CD4-positive, CD25-positive, alpha-beta regulatory T cell (primary cell): ENCODE measurements around the gene CLN6. TPM values are rescaled to one million over a fixed set of nuclear protein-coding genes. Genes with fewer than 3 reads are reported as not detected.

Source experiments
- ATAC-seq, 2 donors: fragments of 150-1000 bp; cut with Tn5 transposase; one replicate each; pipeline ENCODE4 v1.10.0; 2021; ENCODE audit warnings: low read depth in 2 of 2, moderate number of reproducible peaks in 2 of 2, moderate library complexity in 1 of 2
- DNase-seq, 3 donors: peaks; one replicate each; pipeline versions ENCODE4 v3.0.0 to v3.0.0-alpha.2; 2012 to 2022; ENCODE audit warnings: mixed read lengths in 1 of 3
- H3K27ac ChIP-seq: one replicate; pipeline ENCODE4 v1.7.0; 2013; ENCODE audit warnings: mild to moderate bottlenecking, low read length; ENCODE audit not compliant: insufficient read depth, poor library complexity, severe bottlenecking
- H3K27me3 ChIP-seq: one replicate; pipeline ENCODE4 v1.7.0; 2013; ENCODE audit warnings: low read length; ENCODE audit not compliant: control insufficient read depth, insufficient read depth
- H3K36me3 ChIP-seq: one replicate; pipeline ENCODE4 v1.7.0; 2013; ENCODE audit warnings: mild to moderate bottlenecking, low read length, moderate library complexity; ENCODE audit not compliant: control insufficient read depth, insufficient read depth
- H3K4me1 ChIP-seq: 2 replicates; pipeline ENCODE4 v1.7.0; 2013; ENCODE audit warnings: mild to moderate bottlenecking, low read length; ENCODE audit not compliant: insufficient read depth, control insufficient read depth, poor library complexity, severe bottlenecking
- H3K4me3 ChIP-seq: one replicate; pipeline ENCODE4 v1.7.0; 2013; ENCODE audit warnings: low read depth, mild to moderate bottlenecking, low read length, moderate library complexity
- H3K9me3 ChIP-seq, 2 experiments: 1 replicate in 1 of 2; 2 replicates in 1 of 2; pipeline ENCODE4 v1.7.0; 2013; ENCODE audit warnings: low read length in 2 of 2, mild to moderate bottlenecking in 1 of 2, moderate library complexity in 1 of 2; ENCODE audit not compliant: control insufficient read depth in 2 of 2
- H3K27ac Mint-ChIP-seq, 3 donors: one replicate each; pipeline ENCODE4 v1.8.0; 2020 to 2022; ENCODE audit warnings: mild to moderate bottlenecking in 3 of 3, mixed read lengths in 3 of 3, moderate library complexity in 2 of 3
- H3K27me3 Mint-ChIP-seq: one replicate; pipeline ENCODE4 v1.8.0; 2022; ENCODE audit warnings: mild to moderate bottlenecking, mixed read lengths
- H3K36me3 Mint-ChIP-seq: one replicate; pipeline ENCODE4 v1.8.0; 2020; ENCODE audit warnings: mixed read lengths
- H3K4me1 Mint-ChIP-seq, 4 donors: one replicate each; pipeline ENCODE4 v1.8.0; 2020 to 2022; ENCODE audit warnings: mixed read lengths in 4 of 4, mild to moderate bottlenecking in 1 of 4
- H3K4me3 Mint-ChIP-seq, 4 donors: one replicate each; pipeline ENCODE4 v1.8.0; 2020 to 2022; ENCODE audit warnings: mild to moderate bottlenecking in 4 of 4, mixed read lengths in 4 of 4, moderate library complexity in 3 of 4
- H3K9me3 Mint-ChIP-seq, 7 donors: one replicate each; pipeline ENCODE4 v1.8.0; 2020 to 2022; ENCODE audit warnings: mixed read lengths in 7 of 7, mild to moderate bottlenecking in 3 of 7, moderate library complexity in 2 of 7
- polyA plus RNA-seq, 4 donors: library from polyadenylated mRNA; unstranded; fragments of 300-500 nt; fragmentation: Illumina TruSeq; gene quantifications; one replicate each; pipeline ENCODE4 v1.2.3, GENCODE V29; 2021
- total RNA-seq: library from RNA; stranded (reverse); gene quantifications from one replicate; pipeline ENCODE4 v1.2.3, GENCODE V29; 2022

Gene CLN6
- total RNA-seq (14.2 TPM), polyA plus RNA-seq (1 to 10 TPM; 1.4 to 1.9 (median 1.5) TPM)

- Mint-ChIP-seq H3K9me3 (no peaks in the 10 kb centered on the region), H3K4me3 (peak within 1 kb of the TSS; percentile 95 to 99 (median 97)), H3K4me1 (peaks cover 7 to 41% (median 29%) of the 10 kb centered on the region in 4 donors), H3K27ac (peak within 1 kb of the TSS; percentile 92 to 95 (median 95)), H3K36me3 (no peaks in the 10 kb centered on the region), H3K27me3 (peaks cover 8% of the 10 kb centered on the region)
- no peaks in the 10 kb centered on the region for H3K27me3 ChIP-seq
- DNase-seq (peak; percentile 76 to 88 (median 83)), ATAC-seq (peak; percentile 85 to 86)
- peaks cover 24% of the 10 kb centered on the region for H3K4me1 ChIP-seq
- peak within 1 kb of the TSS; percentile 77 for H3K27ac ChIP-seq
- H3K36me3 ChIP-seq, result no peaks in the 10 kb centered on the region
- H3K4me3 ChIP-seq, result peak within 1 kb of the TSS; percentile 79
- H3K9me3 ChIP-seq, result no peaks in the 10 kb centered on the region
Observed at GRCh38 chr15:68229386-68230156, at the start of gene CLN6. TSS of gene CLN6 (minus strand) at chr15:68229728. CDS start at chr15:68229584, 144 bp downstream.

- H3K27ac ChIP-seq, result peak overlapping the region; percentile 93
- peak overlapping the region; percentile 91 for H3K4me3 ChIP-seq
- Mint-ChIP-seq H3K27ac (peak overlapping the region; percentile 98), H3K4me1 (peaks cover 28 to 64% (median 46%) of the 10 kb centered on the region in 4 donors), H3K4me3 (peak overlapping the region; percentile 94 to 98 (median 96)), H3K36me3 (peaks cover 7% of the 10 kb centered on the region), H3K27me3 (no peaks in the 10 kb centered on the region), H3K9me3 (no peaks in the 10 kb centered on the region)
- H3K36me3 ChIP-seq, result no peaks in the 10 kb centered on the region
- DNase-seq (peak in 2 of 3 donors; percentile 12 to 16), ATAC-seq (peak in 1 of 2 donors; percentile 10)
- H3K27me3 ChIP-seq, result no peaks in the 10 kb centered on the region
- peaks cover 44% of the 10 kb centered on the region for H3K4me1 ChIP-seq
- no peaks in the 10 kb centered on the region for H3K9me3 ChIP-seq
Observed at GRCh38 chr15:68278595-68279405, 49.3 kb upstream of the CLN6 start.

- H3K27ac ChIP-seq, result peak overlapping the region; percentile 93
- no peaks in the 10 kb centered on the region for H3K27me3 ChIP-seq
- peak in 2 of 3 donors; percentile 68 to 84 for DNase-seq
- no peaks in the 10 kb centered on the region for H3K36me3 ChIP-seq
- Mint-ChIP-seq H3K4me1 (peaks cover 28 to 61% (median 45%) of the 10 kb centered on the region in 4 donors), H3K27ac (peak overlapping the region; percentile 98), H3K4me3 (peak overlapping the region; percentile 94 to 98 (median 96)), H3K9me3 (no peaks in the 10 kb centered on the region), H3K27me3 (no peaks in the 10 kb centered on the region), H3K36me3 (peaks cover 7% of the 10 kb centered on the region)
- peaks cover 41% of the 10 kb centered on the region for H3K4me1 ChIP-seq
- no peak for ATAC-seq
- no peaks in the 10 kb centered on the region for H3K9me3 ChIP-seq
- H3K4me3 ChIP-seq, result peak overlapping the region; percentile 91
Observed at GRCh38 chr15:68278345-68278594, 48.7 kb upstream of the CLN6 start.

GRCh38 chr15:68277603-68278344, 48.2 kb upstream of the CLN6 start, which contains the start of gene FEM1B:
TSS of gene FEM1B (plus strand) at chr15:68277745. CDS start at chr15:68278418, 673 bp downstream.
- DNase-seq, result peak; percentile 79 to 96 (median 91)
- Histone ChIP-seq H3K27me3 (no peaks in the 10 kb centered on the region), H3K4me1 (peaks cover 39% of the 10 kb centered on the region), H3K9me3 (no peaks in the 10 kb centered on the region), H3K36me3 (no peaks in the 10 kb centered on the region), H3K4me3 (peak within 1 kb of the TSS; percentile 91), H3K27ac (peak within 1 kb of the TSS; percentile 93)
- Mint-ChIP-seq H3K4me1 (peaks cover 28 to 58% (median 44%) of the 10 kb centered on the region in 4 donors), H3K36me3 (peaks cover 7% of the 10 kb centered on the region), H3K9me3 (no peaks in the 10 kb centered on the region), H3K4me3 (peak within 1 kb of the TSS; percentile 95 to 98 (median 96)), H3K27ac (peak within 1 kb of the TSS; percentile 98), H3K27me3 (no peaks in the 10 kb centered on the region)
- ATAC-seq, result peak; percentile 76 to 77

GRCh38 chr15:68277131-68277602, 47.6 kb upstream of the CLN6 start:
- Mint-ChIP-seq H3K36me3 (peaks cover 7% of the 10 kb centered on the region), H3K27ac (peak overlapping the region; percentile 97 to 98 (median 98)), H3K4me1 (peaks cover 23 to 53% (median 40%) of the 10 kb centered on the region in 4 donors), H3K4me3 (peak overlapping the region; percentile 95 to 98 (median 96)), H3K27me3 (no peaks in the 10 kb centered on the region), H3K9me3 (no peaks in the 10 kb centered on the region)
- no peaks in the 10 kb centered on the region for H3K27me3 ChIP-seq
- DNase-seq, result no peak
- peak in 1 of 2 donors; percentile 0 for ATAC-seq
- H3K36me3 ChIP-seq, result no peaks in the 10 kb centered on the region
- peak overlapping the region; percentile 93 for H3K27ac ChIP-seq
- peaks cover 38% of the 10 kb centered on the region for H3K4me1 ChIP-seq
- H3K4me3 ChIP-seq, result peak overlapping the region; percentile 88
- no peaks in the 10 kb centered on the region for H3K9me3 ChIP-seq

- Histone ChIP-seq H3K4me3 (peak overlapping the region; percentile 88), H3K27me3 (no peaks in the 10 kb centered on the region), H3K36me3 (no peaks in the 10 kb centered on the region), H3K9me3 (no peaks in the 10 kb centered on the region), H3K4me1 (peaks cover 33% of the 10 kb centered on the region), H3K27ac (peak overlapping the region; percentile 93)
- ATAC-seq, result no peak
- Mint-ChIP-seq H3K36me3 (peaks cover 7% of the 10 kb centered on the region), H3K4me3 (peak overlapping the region; percentile 95 to 98 (median 96)), H3K9me3 (no peaks in the 10 kb centered on the region), H3K27me3 (no peaks in the 10 kb centered on the region), H3K4me1 (peaks cover 18 to 48% (median 35%) of the 10 kb centered on the region in 4 donors), H3K27ac (peak overlapping the region; percentile 97 to 98 (median 98))
- no peak for DNase-seq
Observed at GRCh38 chr15:68276668-68277067, 47.1 kb upstream of the CLN6 start.

GRCh38 chr15:68275165-68275746, 45.7 kb upstream of the CLN6 start:
- H3K27ac Mint-ChIP-seq, result peak overlapping the region in 1 of 3 donors; percentile 74
- no peak overlapping the region for H3K27ac ChIP-seq

More at GRCh38 chr15:68275165-68275746, 45.7 kb upstream of the CLN6 start:
- H3K27me3 Mint-ChIP-seq, result no peaks in the 10 kb centered on the region
- peaks cover 19% of the 10 kb centered on the region for H3K4me1 ChIP-seq
- H3K36me3 Mint-ChIP-seq, result peaks cover 6% of the 10 kb centered on the region
- no peaks in the 10 kb centered on the region for H3K9me3 ChIP-seq
- peaks cover 7 to 34% (median 22%) of the 10 kb centered on the region in 4 donors for H3K4me1 Mint-ChIP-seq
- ATAC-seq, result no peak
- H3K27me3 ChIP-seq, result no peaks in the 10 kb centered on the region
- no peaks in the 10 kb centered on the region for H3K9me3 Mint-ChIP-seq
- no peak overlapping the region for H3K4me3 ChIP-seq
- DNase-seq, result no peak
- H3K4me3 Mint-ChIP-seq, result peak overlapping the region in 3 of 4 donors; percentile 28 to 95 (median 41)
- H3K36me3 ChIP-seq, result no peaks in the 10 kb centered on the region
